Bronchial epithelial cell (primary cell): ENCODE data around the gene WDR36. TPM values are rescaled to one million over a fixed set of nuclear protein-coding genes. Genes with fewer than 3 reads are reported as not detected.

ENCODE experiments used
- DNase-seq: peaks from one replicate; pipeline ENCODE4 v3.0.0-alpha.2; 2010; ENCODE audit warnings: low read depth
- FAIRE-seq: peaks from 2 replicates; lab custom pipeline; 2011; peaks lifted over from hg19 to GRCh38; lab: Jason Lieb, UNC
- H3K27me3 ChIP-seq: 2 replicates; pipeline ENCODE4 v1.5.1; 2011; ENCODE audit warnings: low read length; ENCODE audit not compliant: control insufficient read depth, insufficient read depth
- H3K36me3 ChIP-seq: 2 replicates; pipeline ENCODE4 v1.5.1; 2011; ENCODE audit warnings: low read length; ENCODE audit not compliant: control insufficient read depth, insufficient read depth
- H3K4me3 ChIP-seq: 2 replicates; pipeline ENCODE4 v1.5.1; 2011; ENCODE audit warnings: mild to moderate bottlenecking, low read depth, low read length, control low read depth
- total RNA-seq: library from RNA; depleted of rRNA; stranded (reverse); fragments of >200 nt; gene quantifications from 2 replicates; pipeline ENCODE4 v1.2.1, GENCODE V29; 2014
- TF ChIP-seq, protein P1 (sequence below): IDR thresholded peaks from 2 replicates; pipeline ENCODE4 v1.5.1; 2011; ENCODE audit warnings: mild to moderate bottlenecking, moderate library complexity, low read length, control low read depth, inconsistent platforms; ENCODE audit not compliant: insufficient read depth, severe bottlenecking

The WDR36 gene
- total RNA-seq, 1 donor from 2014 or later = 55.3 TPM

DNA sequence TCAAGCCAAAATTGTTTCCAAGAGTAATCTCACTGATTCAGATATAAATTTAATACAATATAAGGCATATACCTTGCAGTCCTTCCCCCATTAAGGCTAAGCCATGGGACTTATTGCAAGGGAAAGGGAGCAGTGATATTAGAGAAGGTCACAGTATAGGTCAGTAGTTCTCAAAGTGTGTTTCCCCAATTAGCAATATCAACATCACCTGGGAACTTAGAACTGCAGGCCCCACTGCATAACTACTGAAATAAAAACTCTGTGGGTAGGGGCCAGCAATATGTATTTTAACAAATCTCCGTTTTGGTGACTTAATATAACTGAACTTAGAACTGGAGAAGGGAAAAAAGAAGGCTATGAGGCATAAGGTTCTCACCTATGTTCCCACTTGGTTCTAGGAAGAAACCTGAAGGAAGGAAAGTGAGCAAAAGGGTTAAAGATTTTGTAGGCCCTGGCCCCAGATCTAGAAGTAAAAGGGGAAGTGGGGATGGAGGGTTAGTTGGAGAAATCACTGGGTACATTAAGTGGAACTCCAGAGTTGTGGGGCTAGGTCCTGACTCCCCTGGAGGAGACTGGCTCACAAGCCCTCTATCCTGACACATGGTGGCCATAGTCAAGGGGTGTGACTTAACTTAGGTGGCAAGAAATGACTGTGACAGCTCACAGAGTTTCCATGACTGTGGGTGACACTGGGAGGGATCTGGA lies 40.7 kb downstream of the WDR36 start:
- no peaks in the 10 kb centered on the region for H3K27me3 ChIP-seq
- no peaks in the 10 kb centered on the region for H3K36me3 ChIP-seq
- FAIRE-seq = peak; percentile 92
- no peak for DNase-seq
- no peak overlapping the region for H3K4me3 ChIP-seq
- TF ChIP-seq, protein P1, sequence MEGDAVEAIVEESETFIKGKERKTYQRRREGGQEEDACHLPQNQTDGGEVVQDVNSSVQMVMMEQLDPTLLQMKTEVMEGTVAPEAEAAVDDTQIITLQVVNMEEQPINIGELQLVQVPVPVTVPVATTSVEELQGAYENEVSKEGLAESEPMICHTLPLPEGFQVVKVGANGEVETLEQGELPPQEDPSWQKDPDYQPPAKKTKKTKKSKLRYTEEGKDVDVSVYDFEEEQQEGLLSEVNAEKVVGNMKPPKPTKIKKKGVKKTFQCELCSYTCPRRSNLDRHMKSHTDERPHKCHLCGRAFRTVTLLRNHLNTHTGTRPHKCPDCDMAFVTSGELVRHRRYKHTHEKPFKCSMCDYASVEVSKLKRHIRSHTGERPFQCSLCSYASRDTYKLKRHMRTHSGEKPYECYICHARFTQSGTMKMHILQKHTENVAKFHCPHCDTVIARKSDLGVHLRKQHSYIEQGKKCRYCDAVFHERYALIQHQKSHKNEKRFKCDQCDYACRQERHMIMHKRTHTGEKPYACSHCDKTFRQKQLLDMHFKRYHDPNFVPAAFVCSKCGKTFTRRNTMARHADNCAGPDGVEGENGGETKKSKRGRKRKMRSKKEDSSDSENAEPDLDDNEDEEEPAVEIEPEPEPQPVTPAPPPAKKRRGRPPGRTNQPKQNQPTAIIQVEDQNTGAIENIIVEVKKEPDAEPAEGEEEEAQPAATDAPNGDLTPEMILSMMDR = no peak

DNA sequence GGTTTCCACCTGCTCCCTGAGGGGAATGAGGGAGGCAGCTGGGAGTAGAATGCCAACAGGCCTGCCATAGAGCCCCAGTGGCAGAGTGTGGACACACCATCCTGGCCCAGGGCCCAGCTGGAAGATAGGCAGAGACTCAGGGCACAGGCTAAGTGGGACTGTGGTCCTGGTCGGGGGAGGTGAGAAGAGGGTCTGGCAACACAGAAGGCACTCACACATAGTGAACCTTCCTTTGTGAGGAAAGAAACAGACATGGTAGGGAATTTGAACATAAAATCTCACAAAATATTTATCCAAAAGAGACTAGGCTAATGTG lies 41.2 kb downstream of the WDR36 start:
- no peak for FAIRE-seq
- no peaks in the 10 kb centered on the region for H3K36me3 ChIP-seq
- TF ChIP-seq, protein P1 = no peak
- no peak overlapping the region for H3K4me3 ChIP-seq
- H3K27me3 ChIP-seq = no peaks in the 10 kb centered on the region
- DNase-seq = no peak

DNA sequence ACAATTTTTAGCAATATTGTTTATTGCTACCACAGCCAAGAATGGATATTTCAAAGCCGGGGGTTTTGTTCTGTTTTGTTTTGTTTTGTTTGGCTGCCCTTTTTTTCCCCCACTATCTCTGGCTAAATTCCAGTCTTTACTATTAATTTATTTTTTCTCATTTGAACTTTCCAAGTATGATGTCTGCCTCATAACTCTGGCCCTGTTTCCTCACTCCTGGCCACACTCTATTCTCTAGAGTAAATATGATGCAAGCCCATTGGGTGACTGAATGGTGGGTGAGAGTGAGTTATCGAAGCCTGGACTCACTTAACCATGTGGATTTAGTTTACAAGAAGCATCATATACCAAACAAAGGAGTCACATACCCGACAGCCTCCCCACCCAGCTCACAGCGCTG lies 41.9 kb downstream of the WDR36 start:
- DNase-seq = no peak
- no peaks in the 10 kb centered on the region for H3K36me3 ChIP-seq
- no peaks in the 10 kb centered on the region for H3K27me3 ChIP-seq
- no peak for FAIRE-seq
- TF ChIP-seq, protein P1 = no peak
- H3K4me3 ChIP-seq = no peak overlapping the region

DNA sequence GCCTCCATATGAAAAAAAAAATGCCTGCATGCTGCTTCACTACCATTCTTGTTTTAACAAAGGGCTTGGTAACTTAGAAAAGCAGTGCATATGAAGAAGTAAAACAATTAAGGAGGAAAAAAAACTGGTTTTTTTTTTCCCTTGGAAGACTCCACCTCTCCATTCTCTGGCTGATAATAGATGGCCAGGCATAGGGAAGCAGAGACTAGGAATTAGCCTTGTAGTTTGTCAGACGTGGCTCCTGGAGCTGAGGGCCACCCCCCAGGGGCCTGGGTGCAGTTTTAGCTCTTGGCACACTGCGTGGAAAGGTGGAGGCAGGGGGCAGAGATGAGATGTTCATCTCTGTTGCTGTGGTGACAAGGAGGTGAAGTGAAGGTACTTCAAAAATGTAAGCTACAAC lies 42.7 kb downstream of the WDR36 start:
- no peak overlapping the region for H3K4me3 ChIP-seq
- FAIRE-seq = no peak
- no peak for DNase-seq
- TF ChIP-seq, protein P1 = no peak
- no peaks in the 10 kb centered on the region for H3K36me3 ChIP-seq
- no peaks in the 10 kb centered on the region for H3K27me3 ChIP-seq

DNA sequence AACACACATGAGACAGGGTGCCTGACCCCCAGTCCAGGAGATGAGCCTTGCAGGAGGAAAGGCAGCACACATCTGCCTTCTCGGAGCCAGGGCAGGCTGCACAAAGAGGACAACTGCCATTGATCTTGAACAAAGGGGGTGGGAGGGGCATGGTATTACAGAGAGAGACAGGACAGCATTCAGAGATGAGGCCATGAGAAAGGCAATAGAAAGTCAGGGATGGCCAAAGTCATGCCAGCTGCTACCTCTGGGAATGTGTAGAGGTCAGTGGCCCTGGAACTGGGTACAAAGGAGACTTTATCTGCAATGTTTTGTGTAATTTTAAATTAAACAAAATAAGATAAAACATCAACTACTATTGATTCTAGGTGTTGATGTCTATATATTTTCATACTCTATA lies 43.2 kb downstream of the WDR36 start:
- Histone ChIP-seq H3K36me3 (no peaks in the 10 kb centered on the region), H3K4me3 (no peak overlapping the region), H3K27me3 (no peaks in the 10 kb centered on the region)
- DNase-seq (no peak), FAIRE-seq (no peak)
- TF ChIP-seq, protein P1 = no peak

DNA sequence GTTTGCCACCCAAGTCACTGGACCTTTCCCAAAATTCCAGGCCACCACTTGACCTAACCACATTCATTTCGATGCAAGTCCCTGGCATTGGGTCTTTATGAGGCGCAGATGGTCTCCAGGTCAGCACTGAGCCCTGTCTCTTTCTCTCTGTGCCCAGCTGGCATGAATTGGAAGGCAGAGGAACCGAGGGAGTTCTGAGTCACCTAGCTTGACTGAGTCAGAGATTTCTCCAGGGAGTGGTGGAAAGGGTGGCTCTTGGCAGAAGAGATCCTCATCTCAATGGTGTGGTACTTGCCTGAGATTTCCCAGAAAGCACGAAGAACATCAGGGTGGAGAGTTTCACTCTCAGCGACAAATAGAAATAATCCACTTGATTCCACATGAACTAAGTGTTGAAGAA lies 43.8 kb downstream of the WDR36 start:
- no peak for FAIRE-seq
- H3K36me3 ChIP-seq = no peaks in the 10 kb centered on the region
- H3K27me3 ChIP-seq = no peaks in the 10 kb centered on the region
- DNase-seq = peak; percentile 80
- TF ChIP-seq, protein P1 = no peak
- no peak overlapping the region for H3K4me3 ChIP-seq
